ENCODE results near the gene TTI1. TPM values are rescaled to one million over a fixed set of nuclear protein-coding genes. Genes with fewer than 3 reads are reported as not detected.

The TTI1 gene
- total and polyA plus RNA-seq, 3 experiments from 2014 or later: 16.7 to 41.6 (median 40.5) TPM

GRCh38 chr20:37958856-37959520, 74.3 kb downstream of the TTI1 start:
- Mint-ChIP-seq H3K4me3 (no peak overlapping the region), H3K4me1 (no peaks in the 10 kb centered on the region), H3K9me3 (peaks cover 0 to 16% (median 15%) of the 10 kb centered on the region in 5 donors), H3K27me3 (peaks cover 7 to 18% of the 10 kb centered on the region in 2 donors), H3K36me3 (peaks cover 0 to 9% (median 0%) of the 10 kb centered on the region in 3 donors), H3K27ac (no peak overlapping the region)
- ChIA-PET POLR2A (no interaction called here), CTCF (interaction anchor here (1.0 kb wide), 1 partner anchor 22 kb away, joined by 3 read pairs; no protein-coding TSS in a partner anchor)
- no peak for DNase-seq
- Histone ChIP-seq H3K4me1 (ENCODE audit: insufficient read depth, low read length) (no peaks in the 10 kb centered on the region), H3K36me3 (ENCODE audit: insufficient read depth, low read length) (no peaks in the 10 kb centered on the region), H3K9me3 (ENCODE audit: low read length) (no peaks in the 10 kb centered on the region), H3K27me3 (ENCODE audit: insufficient read depth, low read length, poor library complexity, severe bottlenecking) (peaks cover 5% of the 10 kb centered on the region), H3K4me3 (ENCODE audit: low read length) (no peak overlapping the region), H3K27ac (ENCODE audit: low read depth, low read length) (no peak overlapping the region)

GRCh38 chr20:37956107-37956585, 77.1 kb downstream of the TTI1 start:
- ChIA-PET POLR2A (no interaction called here), CTCF (no interaction called here)
- Histone ChIP-seq H3K27ac (ENCODE audit: low read depth, low read length) (no peak overlapping the region), H3K9me3 (ENCODE audit: low read length) (no peaks in the 10 kb centered on the region), H3K27me3 (ENCODE audit: insufficient read depth, low read length, poor library complexity, severe bottlenecking) (peaks cover 5% of the 10 kb centered on the region), H3K4me3 (ENCODE audit: low read length) (no peak overlapping the region), H3K36me3 (ENCODE audit: insufficient read depth, low read length) (no peaks in the 10 kb centered on the region), H3K4me1 (ENCODE audit: insufficient read depth, low read length) (no peaks in the 10 kb centered on the region)
- peaks cover 7 to 18% of the 10 kb centered on the region in 2 donors for H3K27me3 Mint-ChIP-seq
- DNase-seq: no peak
- H3K36me3 Mint-ChIP-seq: peaks cover 0 to 5% (median 0%) of the 10 kb centered on the region in 3 donors
- no peak overlapping the region for H3K27ac Mint-ChIP-seq
- no peak overlapping the region for H3K4me3 Mint-ChIP-seq
- no peaks in the 10 kb centered on the region for H3K4me1 Mint-ChIP-seq
- H3K9me3 Mint-ChIP-seq: peaks cover 0 to 13% (median 8%) of the 10 kb centered on the region in 5 donors

- Mint-ChIP-seq H3K27ac (no peak overlapping the region), H3K9me3 (peaks cover 0 to 10% (median 7%) of the 10 kb centered on the region in 5 donors), H3K4me3 (no peak overlapping the region), H3K36me3 (peaks cover 0 to 5% (median 0%) of the 10 kb centered on the region in 3 donors), H3K4me1 (no peaks in the 10 kb centered on the region), H3K27me3 (peaks cover 8 to 18% of the 10 kb centered on the region in 2 donors)
- Histone ChIP-seq H3K27ac (ENCODE audit: low read depth, low read length) (no peak overlapping the region), H3K4me1 (ENCODE audit: insufficient read depth, low read length) (no peaks in the 10 kb centered on the region), H3K4me3 (ENCODE audit: low read length) (no peak overlapping the region), H3K9me3 (ENCODE audit: low read length) (no peaks in the 10 kb centered on the region), H3K27me3 (ENCODE audit: insufficient read depth, low read length, poor library complexity, severe bottlenecking) (peaks cover 5% of the 10 kb centered on the region), H3K36me3 (ENCODE audit: insufficient read depth, low read length) (no peaks in the 10 kb centered on the region)
- DNase-seq: no peak
- ChIA-PET CTCF (no interaction called here), POLR2A (no interaction called here)
Observed at GRCh38 chr20:37955511-37955910, 77.7 kb downstream of the TTI1 start.

- Histone ChIP-seq H3K27ac (ENCODE audit: low read depth, low read length) (no peak overlapping the region), H3K27me3 (ENCODE audit: insufficient read depth, low read length, poor library complexity, severe bottlenecking) (peaks cover 5% of the 10 kb centered on the region), H3K9me3 (ENCODE audit: low read length) (no peaks in the 10 kb centered on the region), H3K36me3 (ENCODE audit: insufficient read depth, low read length) (no peaks in the 10 kb centered on the region), H3K4me3 (ENCODE audit: low read length) (no peak overlapping the region), H3K4me1 (ENCODE audit: insufficient read depth, low read length) (no peaks in the 10 kb centered on the region)
- Mint-ChIP-seq H3K36me3 (no peaks in the 10 kb centered on the region), H3K27ac (no peak overlapping the region), H3K9me3 (peaks cover 0 to 3% (median 2%) of the 10 kb centered on the region in 5 donors), H3K27me3 (peaks cover 8 to 18% of the 10 kb centered on the region in 2 donors), H3K4me3 (no peak overlapping the region), H3K4me1 (no peaks in the 10 kb centered on the region)
- ChIA-PET CTCF (no interaction called here), POLR2A (no interaction called here)
- DNase-seq: no peak
Observed at GRCh38 chr20:37954626-37955025, 78.6 kb downstream of the TTI1 start.

- H3K9me3 Mint-ChIP-seq: no peaks in the 10 kb centered on the region
- no peak for DNase-seq
- no peaks in the 10 kb centered on the region for H3K4me1 Mint-ChIP-seq
- H3K4me3 Mint-ChIP-seq: no peak overlapping the region
- Histone ChIP-seq H3K4me3 (ENCODE audit: low read length) (no peak overlapping the region), H3K27ac (ENCODE audit: low read depth, low read length) (no peak overlapping the region), H3K27me3 (ENCODE audit: insufficient read depth, low read length, poor library complexity, severe bottlenecking) (peaks cover 5% of the 10 kb centered on the region), H3K36me3 (ENCODE audit: insufficient read depth, low read length) (no peaks in the 10 kb centered on the region), H3K9me3 (ENCODE audit: low read length) (no peaks in the 10 kb centered on the region), H3K4me1 (ENCODE audit: insufficient read depth, low read length) (no peaks in the 10 kb centered on the region)
- ChIA-PET CTCF (no interaction called here), POLR2A (no interaction called here)
- no peaks in the 10 kb centered on the region for H3K36me3 Mint-ChIP-seq
- no peak overlapping the region for H3K27ac Mint-ChIP-seq
- H3K27me3 Mint-ChIP-seq: peaks cover 8 to 18% of the 10 kb centered on the region in 2 donors
Observed at GRCh38 chr20:37954190-37954589, 79.1 kb downstream of the TTI1 start.

- no peak overlapping the region for H3K27ac Mint-ChIP-seq
- H3K27me3 ChIP-seq (ENCODE audit: insufficient read depth, low read length, poor library complexity, severe bottlenecking): no peaks in the 10 kb centered on the region
- no peaks in the 10 kb centered on the region for H3K9me3 ChIP-seq (ENCODE audit: low read length)
- CTCF ChIA-PET: no interaction called here
- peaks cover 7 to 22% of the 10 kb centered on the region in 2 donors for H3K27me3 Mint-ChIP-seq
- no peak overlapping the region for H3K4me3 ChIP-seq (ENCODE audit: low read length)
- no peak for DNase-seq
- peaks cover 0 to 5% (median 0%) of the 10 kb centered on the region in 3 donors for H3K36me3 Mint-ChIP-seq
- no peak overlapping the region for H3K4me3 Mint-ChIP-seq
- POLR2A ChIA-PET: no interaction called here
- no peaks in the 10 kb centered on the region for H3K4me1 Mint-ChIP-seq
- peaks cover 0 to 6% (median 4%) of the 10 kb centered on the region in 5 donors for H3K9me3 Mint-ChIP-seq
- H3K4me1 ChIP-seq (ENCODE audit: insufficient read depth, low read length): no peaks in the 10 kb centered on the region
- H3K27ac ChIP-seq (ENCODE audit: low read depth, low read length): no peak overlapping the region
- H3K36me3 ChIP-seq (ENCODE audit: insufficient read depth, low read length): no peaks in the 10 kb centered on the region
Observed at GRCh38 chr20:37948956-37949355, 84.3 kb downstream of the TTI1 start.

GRCh38 chr20:37947943-37948342, 85.3 kb downstream of the TTI1 start:
- H3K9me3 ChIP-seq (ENCODE audit: low read length): no peaks in the 10 kb centered on the region
- POLR2A ChIA-PET: no interaction called here
- Mint-ChIP-seq H3K4me3 (no peak overlapping the region), H3K4me1 (no peaks in the 10 kb centered on the region), H3K36me3 (peaks cover 0 to 5% (median 0%) of the 10 kb centered on the region in 3 donors), H3K27me3 (peaks cover 7 to 22% of the 10 kb centered on the region in 2 donors), H3K27ac (no peak overlapping the region), H3K9me3 (peaks cover 0 to 6% (median 4%) of the 10 kb centered on the region in 5 donors)
- no peaks in the 10 kb centered on the region for H3K27me3 ChIP-seq (ENCODE audit: insufficient read depth, low read length, poor library complexity, severe bottlenecking)
- no peak overlapping the region for H3K4me3 ChIP-seq (ENCODE audit: low read length)
- no peaks in the 10 kb centered on the region for H3K4me1 ChIP-seq (ENCODE audit: insufficient read depth, low read length)
- CTCF ChIA-PET: no interaction called here
- DNase-seq: no peak
- H3K27ac ChIP-seq (ENCODE audit: low read depth, low read length): no peak overlapping the region
- no peaks in the 10 kb centered on the region for H3K36me3 ChIP-seq (ENCODE audit: insufficient read depth, low read length)

- CTCF ChIA-PET: no interaction called here
- Mint-ChIP-seq H3K27me3 (peaks cover 7 to 22% of the 10 kb centered on the region in 2 donors), H3K27ac (no peak overlapping the region), H3K4me1 (no peaks in the 10 kb centered on the region), H3K36me3 (peaks cover 0 to 5% (median 0%) of the 10 kb centered on the region in 3 donors), H3K9me3 (peaks cover 0 to 6% (median 4%) of the 10 kb centered on the region in 5 donors), H3K4me3 (no peak overlapping the region)
- H3K9me3 ChIP-seq (ENCODE audit: low read length): no peaks in the 10 kb centered on the region
- H3K4me1 ChIP-seq (ENCODE audit: insufficient read depth, low read length): no peaks in the 10 kb centered on the region
- no peak overlapping the region for H3K27ac ChIP-seq (ENCODE audit: low read depth, low read length)
- H3K36me3 ChIP-seq (ENCODE audit: insufficient read depth, low read length): no peaks in the 10 kb centered on the region
- DNase-seq: no peak
- no peak overlapping the region for H3K4me3 ChIP-seq (ENCODE audit: low read length)
- POLR2A ChIA-PET: no interaction called here
- H3K27me3 ChIP-seq (ENCODE audit: insufficient read depth, low read length, poor library complexity, severe bottlenecking): no peaks in the 10 kb centered on the region
Observed at GRCh38 chr20:37946946-37947345, 86.3 kb downstream of the TTI1 start.
